Measurements from ENCODE around the gene DIAPH1.
A peak's percentile ranks its signal among the peaks of the same experiment; 100 is the strongest.

DIAPH1 gene

DNA sequence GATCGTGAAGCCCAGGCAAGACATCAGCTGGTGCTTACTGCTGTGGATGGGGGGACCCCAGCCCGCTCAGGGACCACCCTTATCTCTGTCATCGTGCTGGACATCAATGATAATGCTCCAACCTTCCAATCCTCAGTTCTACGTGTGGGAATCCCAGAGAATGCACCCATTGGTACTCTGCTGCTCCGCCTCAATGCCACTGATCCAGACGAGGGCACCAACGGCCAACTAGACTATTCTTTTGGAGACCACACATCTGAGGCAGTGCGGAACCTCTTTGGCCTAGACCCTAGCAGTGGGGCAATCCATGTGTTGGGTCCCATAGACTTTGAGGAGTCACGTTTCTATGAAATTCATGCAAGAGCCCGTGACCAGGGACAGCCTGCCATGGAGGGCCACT, 129.0 kb downstream of the DIAPH1 start:
- TF ChIP-seq, protein P1, sequence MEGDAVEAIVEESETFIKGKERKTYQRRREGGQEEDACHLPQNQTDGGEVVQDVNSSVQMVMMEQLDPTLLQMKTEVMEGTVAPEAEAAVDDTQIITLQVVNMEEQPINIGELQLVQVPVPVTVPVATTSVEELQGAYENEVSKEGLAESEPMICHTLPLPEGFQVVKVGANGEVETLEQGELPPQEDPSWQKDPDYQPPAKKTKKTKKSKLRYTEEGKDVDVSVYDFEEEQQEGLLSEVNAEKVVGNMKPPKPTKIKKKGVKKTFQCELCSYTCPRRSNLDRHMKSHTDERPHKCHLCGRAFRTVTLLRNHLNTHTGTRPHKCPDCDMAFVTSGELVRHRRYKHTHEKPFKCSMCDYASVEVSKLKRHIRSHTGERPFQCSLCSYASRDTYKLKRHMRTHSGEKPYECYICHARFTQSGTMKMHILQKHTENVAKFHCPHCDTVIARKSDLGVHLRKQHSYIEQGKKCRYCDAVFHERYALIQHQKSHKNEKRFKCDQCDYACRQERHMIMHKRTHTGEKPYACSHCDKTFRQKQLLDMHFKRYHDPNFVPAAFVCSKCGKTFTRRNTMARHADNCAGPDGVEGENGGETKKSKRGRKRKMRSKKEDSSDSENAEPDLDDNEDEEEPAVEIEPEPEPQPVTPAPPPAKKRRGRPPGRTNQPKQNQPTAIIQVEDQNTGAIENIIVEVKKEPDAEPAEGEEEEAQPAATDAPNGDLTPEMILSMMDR (IDR thresholded peaks at IDR 0.05; ENCODE audit: control insufficient read depth, insufficient read depth, low read depth, low read length, missing control alignments): no peak
- no peak for DNase-seq (ENCODE audit: low read depth)
- H3K4me3 ChIP-seq (ENCODE audit: control insufficient read depth, low read depth, low read length): no peak overlapping the region; the same call in 1 of the 2 replicates

DNA sequence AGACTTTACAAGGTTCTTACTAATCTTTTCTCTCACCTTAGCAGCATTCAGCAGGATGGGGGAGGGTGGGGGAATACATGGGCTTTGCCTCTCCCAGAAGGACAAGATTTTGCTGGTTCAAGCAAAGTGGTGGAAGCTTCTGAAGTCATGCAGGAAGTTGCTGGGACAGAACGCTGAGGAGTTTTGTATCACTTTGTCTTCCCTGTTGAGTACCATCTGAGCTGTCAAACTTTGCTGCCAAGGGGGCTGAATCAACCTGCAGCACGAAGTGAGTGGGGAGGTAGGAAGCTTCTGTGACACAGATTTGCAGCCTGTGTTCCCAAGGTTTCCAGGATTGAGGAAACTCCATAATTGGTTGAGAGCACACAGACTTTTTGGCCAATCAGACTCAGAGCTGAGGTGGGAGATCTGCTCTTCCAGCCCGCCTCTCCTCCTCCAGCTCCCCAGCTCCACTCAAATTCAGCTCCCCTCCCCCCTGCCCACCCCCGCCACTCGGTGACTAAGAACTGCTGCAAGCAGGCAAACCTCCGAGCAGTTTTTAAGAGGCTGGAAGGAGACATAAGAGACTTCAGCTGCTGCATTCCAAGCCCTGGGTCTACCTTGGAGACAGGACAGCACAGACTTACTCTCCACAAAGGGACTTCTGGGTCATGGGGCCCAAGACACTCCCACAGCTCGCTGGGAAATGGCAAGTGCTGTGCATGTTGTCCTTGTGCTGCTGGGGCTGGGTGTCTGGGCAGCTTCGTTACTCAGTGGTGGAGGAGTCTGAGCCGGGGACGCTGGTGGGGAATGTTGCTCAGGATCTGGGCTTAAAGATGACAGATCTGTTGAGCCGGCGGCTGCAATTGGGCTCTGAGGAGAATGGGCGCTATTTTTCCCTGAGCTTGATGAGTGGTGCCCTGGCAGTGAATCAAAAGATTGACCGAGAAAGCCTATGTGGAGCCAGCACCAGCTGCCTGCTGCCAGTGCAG, 129.9 kb downstream of the DIAPH1 start, which contains the start of gene PCDHGC5:
Gene PCDHGC5, plus strand, starts transcription at position 491 of the 971 bp plus-strand sequence. Its CDS starts 160 bp downstream, at position 651.
- H3K4me3 ChIP-seq (ENCODE audit: control insufficient read depth, low read depth, low read length): peak within 1 kb of the TSS; percentile 4
- peak; percentile 64 for DNase-seq (ENCODE audit: low read depth)
- TF ChIP-seq, protein P1 (IDR thresholded peaks at IDR 0.05; ENCODE audit: control insufficient read depth, insufficient read depth, low read depth, low read length, missing control alignments): no peak

DNA sequence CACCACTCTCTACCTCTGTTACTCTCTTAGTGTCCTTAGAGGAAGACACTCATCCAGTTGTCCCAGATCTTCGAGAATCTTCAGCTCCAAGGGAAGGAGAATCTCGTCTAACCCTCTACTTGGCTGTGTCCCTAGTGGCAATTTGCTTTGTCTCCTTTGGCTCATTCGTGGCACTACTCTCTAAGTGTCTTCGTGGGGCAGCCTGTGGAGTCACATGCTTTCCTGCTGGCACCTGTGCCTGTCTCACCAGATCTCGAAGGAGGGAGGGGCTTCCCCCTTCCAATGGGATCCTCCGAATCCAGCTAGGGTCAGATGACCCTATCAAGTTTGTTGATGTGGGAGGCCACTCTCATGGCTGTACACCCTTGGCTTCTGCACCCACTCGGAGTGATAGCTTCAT, 131.7 kb downstream of the DIAPH1 start:
- no peak for DNase-seq (ENCODE audit: low read depth)
- TF ChIP-seq, protein P1 (IDR thresholded peaks at IDR 0.05; ENCODE audit: control insufficient read depth, insufficient read depth, low read depth, low read length, missing control alignments): no peak
- H3K4me3 ChIP-seq (ENCODE audit: control insufficient read depth, low read depth, low read length): no peak overlapping the region

GRCh38 chr5:141486091-141486490, 132.7 kb downstream of the DIAPH1 start:
- TF ChIP-seq, protein P1 (IDR thresholded peaks at IDR 0.05; ENCODE audit: control insufficient read depth, insufficient read depth, low read depth, low read length, missing control alignments): no peak
- no peak for DNase-seq (ENCODE audit: low read depth)
- no peak overlapping the region for H3K4me3 ChIP-seq (ENCODE audit: control insufficient read depth, low read depth, low read length)

- TF ChIP-seq, protein P1 (IDR thresholded peaks at IDR 0.05; ENCODE audit: control insufficient read depth, insufficient read depth, low read depth, low read length, missing control alignments): no peak
- H3K4me3 ChIP-seq (ENCODE audit: control insufficient read depth, low read depth, low read length): no peak overlapping the region
- DNase-seq (ENCODE audit: low read depth): no peak
Measured at GRCh38 chr5:141485321-141486055, 133.3 kb downstream of the DIAPH1 start.

DNA sequence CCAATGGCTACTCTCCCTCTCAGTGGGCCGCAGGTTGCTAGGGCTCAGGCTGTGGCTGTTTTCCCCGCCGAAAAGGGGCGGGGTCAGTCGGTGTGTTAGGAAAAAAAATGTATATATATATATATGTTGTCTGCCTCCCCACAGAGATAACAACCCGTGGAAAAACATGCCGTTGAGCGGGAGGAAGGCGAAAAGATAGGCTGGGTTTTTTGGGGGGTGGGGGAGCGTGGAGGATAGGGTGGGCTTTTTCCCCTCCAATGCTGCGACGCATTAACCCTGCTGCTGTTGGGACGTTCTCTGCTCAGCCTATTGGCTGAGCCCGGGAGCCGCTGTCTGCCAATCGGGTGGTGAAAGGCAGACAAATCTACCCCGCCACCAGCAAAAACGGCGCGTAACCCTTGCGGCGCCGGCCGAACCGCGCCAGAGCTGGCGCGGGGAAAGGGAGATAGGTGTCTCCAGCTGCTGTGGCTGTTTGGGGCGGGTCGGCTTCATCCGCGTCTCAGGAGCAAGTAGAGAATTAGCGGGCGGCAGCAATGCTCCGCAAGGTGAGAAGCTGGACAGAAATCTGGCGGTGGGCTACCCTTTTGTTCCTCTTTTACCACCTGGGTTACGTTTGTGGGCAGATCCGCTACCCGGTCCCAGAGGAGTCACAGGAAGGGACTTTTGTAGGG, 134.0 kb downstream of the DIAPH1 start, which contains the start of gene PCDHGC4:
Gene PCDHGC4, plus strand, starts transcription at position 390 of the 671 bp plus-strand sequence. Its CDS starts 144 bp downstream, at position 534.
- H3K4me3 ChIP-seq (ENCODE audit: control insufficient read depth, low read depth, low read length): no peak within 1 kb of the TSS
- TF ChIP-seq, protein P1 (IDR thresholded peaks at IDR 0.05; ENCODE audit: control insufficient read depth, insufficient read depth, low read depth, low read length, missing control alignments): no peak
- no peak for DNase-seq (ENCODE audit: low read depth)
